PC-9 (cell line): ENCODE measurements around the gene EML3.

Experiments
- EZH2 ChIP-seq: fragments of 200-600 bp; sonication (generic); IDR thresholded peaks from 2 replicates; pipeline ENCODE4 v1.8.0; 2017; ENCODE audit warnings: antibody characterized with exemption, low read depth
- TF ChIP-seq, protein P1 (sequence below): fragments of 200-600 bp; sonication (generic); conservative IDR thresholded peaks from 2 replicates; pipeline ENCODE4 v1.6.1; 2017; ENCODE audit warnings: mixed run types, antibody characterized with exemption, mild to moderate bottlenecking, moderate library complexity

DNA sequence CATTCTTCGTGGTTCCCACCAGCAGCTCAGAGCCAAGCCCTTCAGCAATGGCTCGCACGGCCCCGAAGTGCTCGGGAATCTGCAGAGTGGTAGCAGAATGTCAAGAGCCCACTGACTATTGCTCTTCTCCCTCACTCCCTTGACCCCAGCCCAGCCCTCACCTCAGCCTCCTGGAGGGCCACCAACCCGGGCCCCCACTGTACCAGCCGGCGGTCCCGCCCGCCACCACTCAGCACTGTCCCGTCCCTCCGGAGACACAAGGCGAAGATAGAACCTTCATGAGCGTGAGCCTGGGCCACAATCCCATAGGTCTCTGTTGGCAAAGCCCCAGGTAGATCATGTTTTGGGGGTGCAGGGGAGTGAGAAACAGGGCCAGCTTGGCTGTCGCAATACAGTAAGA is 6.7 kb downstream of the EML3 start:
- TF ChIP-seq, protein P1, sequence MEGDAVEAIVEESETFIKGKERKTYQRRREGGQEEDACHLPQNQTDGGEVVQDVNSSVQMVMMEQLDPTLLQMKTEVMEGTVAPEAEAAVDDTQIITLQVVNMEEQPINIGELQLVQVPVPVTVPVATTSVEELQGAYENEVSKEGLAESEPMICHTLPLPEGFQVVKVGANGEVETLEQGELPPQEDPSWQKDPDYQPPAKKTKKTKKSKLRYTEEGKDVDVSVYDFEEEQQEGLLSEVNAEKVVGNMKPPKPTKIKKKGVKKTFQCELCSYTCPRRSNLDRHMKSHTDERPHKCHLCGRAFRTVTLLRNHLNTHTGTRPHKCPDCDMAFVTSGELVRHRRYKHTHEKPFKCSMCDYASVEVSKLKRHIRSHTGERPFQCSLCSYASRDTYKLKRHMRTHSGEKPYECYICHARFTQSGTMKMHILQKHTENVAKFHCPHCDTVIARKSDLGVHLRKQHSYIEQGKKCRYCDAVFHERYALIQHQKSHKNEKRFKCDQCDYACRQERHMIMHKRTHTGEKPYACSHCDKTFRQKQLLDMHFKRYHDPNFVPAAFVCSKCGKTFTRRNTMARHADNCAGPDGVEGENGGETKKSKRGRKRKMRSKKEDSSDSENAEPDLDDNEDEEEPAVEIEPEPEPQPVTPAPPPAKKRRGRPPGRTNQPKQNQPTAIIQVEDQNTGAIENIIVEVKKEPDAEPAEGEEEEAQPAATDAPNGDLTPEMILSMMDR, result no peak
- no peak for TF ChIP-seq EZH2
